C4-2B (cell line): ENCODE data around the gene TUBGCP3.

ENCODE experiments used
- CTCF ChIP-seq: fragments of 450-650 bp; conservative IDR thresholded peaks from 2 replicates; pipeline ENCODE4 v1.5.1; 2017; ENCODE audit warnings: mild to moderate bottlenecking
- ZFX ChIP-seq: fragments of 450-650 bp; IDR thresholded peaks from 2 replicates; pipeline ENCODE4 v1.6.1; 2017

GRCh38 chr13:112453874-112454647, 133.9 kb downstream of the TUBGCP3 start:
- TF ChIP-seq CTCF (no peak), ZFX (no peak)
